HL-60 (cell line): ENCODE data around the gene FIBIN.

Experiments
- DNase-seq, 2 experiments: peaks; one replicate each; pipeline ENCODE4 v3.0.0-alpha.2; 2010 to 2020; ENCODE audit warnings: low read depth in 1 of 2, low spot score in 1 of 2
- H3K27ac ChIP-seq: fragments of 250-450 bp; sonication (Bioruptor Pico); replicated peaks from 2 replicates; pipeline ENCODE4 v1.5.1; 2020; ENCODE audit warnings: mild to moderate bottlenecking, moderate library complexity
- H3K27me3 ChIP-seq: fragments of 250-450 bp; sonication (Bioruptor Pico); 2 replicates; pipeline ENCODE4 v1.5.1; 2021; ENCODE audit warnings: mild to moderate bottlenecking, moderate library complexity; ENCODE audit not compliant: insufficient read depth, poor library complexity, severe bottlenecking
- H3K4me3 ChIP-seq: replicated peaks from 2 replicates; pipeline ENCODE4 v1.5.1; 2011; ENCODE audit warnings: mild to moderate bottlenecking, control low read depth, low read length; ENCODE audit not compliant: insufficient read depth
- GABPA ChIP-seq: IDR thresholded peaks from 2 replicates; pipeline ENCODE4 v1.6.1; 2012; ENCODE audit warnings: low read depth
- POLR2AphosphoS5 ChIP-seq: IDR thresholded peaks from 2 replicates; pipeline ENCODE4 v1.6.1; 2012; ENCODE audit warnings: low read depth
- SPI1 ChIP-seq: IDR thresholded peaks from 2 replicates; pipeline ENCODE4 v1.6.1; 2012; ENCODE audit warnings: low read depth, mild to moderate bottlenecking, borderline replicate concordance
- TF ChIP-seq, protein P1 (sequence below): IDR thresholded peaks from one replicate; pipeline ENCODE4 v1.5.1; 2011; ENCODE audit warnings: low read length, control low read depth, inconsistent platforms; ENCODE audit not compliant: insufficient read depth
- TF ChIP-seq, protein P2 (sequence below): IDR thresholded peaks from 2 replicates; pipeline ENCODE4 v1.6.1; 2012; ENCODE audit warnings: low read depth; ENCODE audit not compliant: insufficient replicate concordance

FIBIN gene

DNA sequence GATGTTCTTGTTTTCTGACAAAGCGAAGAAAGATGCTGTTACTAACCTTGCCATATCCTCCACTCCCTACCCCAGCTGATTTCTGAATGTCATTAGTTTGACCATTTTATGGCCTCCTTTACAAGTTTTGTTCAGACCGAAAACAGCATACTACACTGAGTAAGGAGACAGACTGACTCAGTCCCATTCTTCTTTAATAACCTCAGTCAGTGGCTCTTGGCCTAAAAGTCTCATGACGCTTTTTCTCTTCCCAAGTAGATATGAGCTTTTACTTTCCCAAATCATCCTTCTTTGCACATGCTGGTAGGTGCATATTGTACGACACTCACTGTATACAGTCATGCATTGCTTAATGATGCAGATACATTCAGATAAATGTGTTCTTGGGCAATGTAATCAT is 8.0 kb upstream of the FIBIN start:
- DNase-seq: no peak
- no peak overlapping the region for H3K4me3 ChIP-seq
- H3K27me3 ChIP-seq: no peaks in the 10 kb centered on the region
- TF ChIP-seq POLR2AphosphoS5 (no peak), GABPA (no peak)
- TF ChIP-seq, protein P1, sequence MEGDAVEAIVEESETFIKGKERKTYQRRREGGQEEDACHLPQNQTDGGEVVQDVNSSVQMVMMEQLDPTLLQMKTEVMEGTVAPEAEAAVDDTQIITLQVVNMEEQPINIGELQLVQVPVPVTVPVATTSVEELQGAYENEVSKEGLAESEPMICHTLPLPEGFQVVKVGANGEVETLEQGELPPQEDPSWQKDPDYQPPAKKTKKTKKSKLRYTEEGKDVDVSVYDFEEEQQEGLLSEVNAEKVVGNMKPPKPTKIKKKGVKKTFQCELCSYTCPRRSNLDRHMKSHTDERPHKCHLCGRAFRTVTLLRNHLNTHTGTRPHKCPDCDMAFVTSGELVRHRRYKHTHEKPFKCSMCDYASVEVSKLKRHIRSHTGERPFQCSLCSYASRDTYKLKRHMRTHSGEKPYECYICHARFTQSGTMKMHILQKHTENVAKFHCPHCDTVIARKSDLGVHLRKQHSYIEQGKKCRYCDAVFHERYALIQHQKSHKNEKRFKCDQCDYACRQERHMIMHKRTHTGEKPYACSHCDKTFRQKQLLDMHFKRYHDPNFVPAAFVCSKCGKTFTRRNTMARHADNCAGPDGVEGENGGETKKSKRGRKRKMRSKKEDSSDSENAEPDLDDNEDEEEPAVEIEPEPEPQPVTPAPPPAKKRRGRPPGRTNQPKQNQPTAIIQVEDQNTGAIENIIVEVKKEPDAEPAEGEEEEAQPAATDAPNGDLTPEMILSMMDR: no peak
- no peak overlapping the region for H3K27ac ChIP-seq

DNA sequence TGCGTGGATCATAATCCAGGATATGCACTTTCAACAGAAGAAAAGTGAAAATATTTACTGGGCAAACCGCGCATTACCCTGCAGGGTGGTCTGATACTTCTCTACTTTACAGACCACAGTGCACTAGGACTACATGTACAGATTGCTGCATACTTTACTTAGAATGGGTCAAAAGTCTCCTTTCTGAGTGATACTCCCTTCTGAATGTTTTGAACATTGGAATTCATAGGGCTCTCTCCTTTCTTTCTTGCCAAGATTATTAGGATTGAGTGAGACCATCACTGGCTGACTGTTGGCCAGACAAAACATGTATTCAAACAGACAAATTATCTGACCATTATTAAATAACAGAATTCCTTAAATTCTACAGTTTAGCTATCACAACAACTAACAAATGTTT is 6.6 kb upstream of the FIBIN start:
- no peak overlapping the region for H3K4me3 ChIP-seq
- no peak overlapping the region for H3K27ac ChIP-seq
- TF ChIP-seq, protein P1: no peak
- TF ChIP-seq, protein P2, sequence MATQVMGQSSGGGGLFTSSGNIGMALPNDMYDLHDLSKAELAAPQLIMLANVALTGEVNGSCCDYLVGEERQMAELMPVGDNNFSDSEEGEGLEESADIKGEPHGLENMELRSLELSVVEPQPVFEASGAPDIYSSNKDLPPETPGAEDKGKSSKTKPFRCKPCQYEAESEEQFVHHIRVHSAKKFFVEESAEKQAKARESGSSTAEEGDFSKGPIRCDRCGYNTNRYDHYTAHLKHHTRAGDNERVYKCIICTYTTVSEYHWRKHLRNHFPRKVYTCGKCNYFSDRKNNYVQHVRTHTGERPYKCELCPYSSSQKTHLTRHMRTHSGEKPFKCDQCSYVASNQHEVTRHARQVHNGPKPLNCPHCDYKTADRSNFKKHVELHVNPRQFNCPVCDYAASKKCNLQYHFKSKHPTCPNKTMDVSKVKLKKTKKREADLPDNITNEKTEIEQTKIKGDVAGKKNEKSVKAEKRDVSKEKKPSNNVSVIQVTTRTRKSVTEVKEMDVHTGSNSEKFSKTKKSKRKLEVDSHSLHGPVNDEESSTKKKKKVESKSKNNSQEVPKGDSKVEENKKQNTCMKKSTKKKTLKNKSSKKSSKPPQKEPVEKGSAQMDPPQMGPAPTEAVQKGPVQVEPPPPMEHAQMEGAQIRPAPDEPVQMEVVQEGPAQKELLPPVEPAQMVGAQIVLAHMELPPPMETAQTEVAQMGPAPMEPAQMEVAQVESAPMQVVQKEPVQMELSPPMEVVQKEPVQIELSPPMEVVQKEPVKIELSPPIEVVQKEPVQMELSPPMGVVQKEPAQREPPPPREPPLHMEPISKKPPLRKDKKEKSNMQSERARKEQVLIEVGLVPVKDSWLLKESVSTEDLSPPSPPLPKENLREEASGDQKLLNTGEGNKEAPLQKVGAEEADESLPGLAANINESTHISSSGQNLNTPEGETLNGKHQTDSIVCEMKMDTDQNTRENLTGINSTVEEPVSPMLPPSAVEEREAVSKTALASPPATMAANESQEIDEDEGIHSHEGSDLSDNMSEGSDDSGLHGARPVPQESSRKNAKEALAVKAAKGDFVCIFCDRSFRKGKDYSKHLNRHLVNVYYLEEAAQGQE: no peak
- no peak for DNase-seq
- H3K27me3 ChIP-seq: no peaks in the 10 kb centered on the region

DNA sequence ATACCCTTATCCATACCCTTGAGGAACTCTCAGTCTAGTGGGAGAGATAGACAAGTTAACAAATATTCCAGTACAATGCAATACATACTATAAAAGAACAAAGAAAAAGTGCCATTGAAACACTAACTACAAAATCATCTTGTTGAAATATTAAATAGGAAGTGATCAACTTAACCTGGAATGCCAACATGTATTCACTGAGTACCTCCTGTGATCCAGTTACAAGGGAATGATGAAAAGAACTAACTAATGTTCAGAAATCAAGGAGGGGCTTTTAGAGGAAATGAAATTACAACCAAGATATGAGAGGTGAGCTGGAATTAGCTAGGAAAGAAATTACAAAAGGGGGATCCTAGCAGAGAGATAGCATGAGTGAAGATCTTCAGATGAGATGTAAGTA is 6.2 kb upstream of the FIBIN start:
- Histone ChIP-seq H3K27ac (no peak overlapping the region), H3K27me3 (no peaks in the 10 kb centered on the region), H3K4me3 (no peak overlapping the region)
- DNase-seq: no peak
- TF ChIP-seq, protein P1: no peak
- TF ChIP-seq GABPA (no peak), POLR2AphosphoS5 (no peak), SPI1 (no peak)
- TF ChIP-seq, protein P2: no peak

DNA sequence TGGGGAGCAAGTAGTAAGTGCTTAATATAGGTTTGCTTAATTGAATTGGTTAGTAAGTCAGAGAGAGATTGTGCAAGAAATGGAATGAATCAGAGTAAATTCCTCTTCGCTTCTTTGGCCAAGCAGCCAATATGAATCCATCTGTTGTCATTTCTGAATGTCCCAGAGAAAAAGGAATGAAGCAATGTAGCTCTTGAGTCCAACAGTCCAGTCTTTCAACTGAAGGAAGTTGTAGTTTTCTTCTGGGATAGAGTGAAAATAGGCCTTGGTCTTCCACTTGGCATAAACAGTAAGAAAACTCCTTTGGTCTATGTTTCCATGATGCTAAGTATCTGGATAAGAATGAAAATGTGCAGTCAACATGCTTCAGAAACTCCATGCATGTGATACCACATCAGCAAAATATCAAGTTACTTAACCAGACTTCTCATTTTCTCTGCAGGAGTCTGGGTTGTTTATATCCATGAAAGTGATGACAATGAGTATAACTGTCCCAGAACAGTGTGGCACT is 1.8 kb upstream of the FIBIN start:
- no peak overlapping the region for H3K4me3 ChIP-seq
- no peak for TF ChIP-seq POLR2AphosphoS5
- TF ChIP-seq GABPA: no peak
- TF ChIP-seq, protein P1: no peak
- TF ChIP-seq, protein P2: no peak
- no peak for TF ChIP-seq SPI1
- DNase-seq: no peak

More for the DNA sequence above, 1.8 kb upstream of the FIBIN start:
- Histone ChIP-seq H3K27me3 (no peaks in the 10 kb centered on the region), H3K27ac (no peak overlapping the region)
